Activated CD8-positive, alpha-beta memory T cell treated with anti-CD3 and anti-CD28 coated beads, Interleukin-2, amount 50 U/mL, for 48 hours (primary cell): ENCODE results near the gene PSMA6.
"Not testable (repeated sequence)": the region's sequence is repeated elsewhere in the genome, so short reads cannot be mapped to it uniquely, and the experiment has no call there.

Experiments
- DNase-seq: peaks from one replicate; pipeline ENCODE4 v3.0.0-alpha.2; 2020

PSMA6 gene

DNA sequence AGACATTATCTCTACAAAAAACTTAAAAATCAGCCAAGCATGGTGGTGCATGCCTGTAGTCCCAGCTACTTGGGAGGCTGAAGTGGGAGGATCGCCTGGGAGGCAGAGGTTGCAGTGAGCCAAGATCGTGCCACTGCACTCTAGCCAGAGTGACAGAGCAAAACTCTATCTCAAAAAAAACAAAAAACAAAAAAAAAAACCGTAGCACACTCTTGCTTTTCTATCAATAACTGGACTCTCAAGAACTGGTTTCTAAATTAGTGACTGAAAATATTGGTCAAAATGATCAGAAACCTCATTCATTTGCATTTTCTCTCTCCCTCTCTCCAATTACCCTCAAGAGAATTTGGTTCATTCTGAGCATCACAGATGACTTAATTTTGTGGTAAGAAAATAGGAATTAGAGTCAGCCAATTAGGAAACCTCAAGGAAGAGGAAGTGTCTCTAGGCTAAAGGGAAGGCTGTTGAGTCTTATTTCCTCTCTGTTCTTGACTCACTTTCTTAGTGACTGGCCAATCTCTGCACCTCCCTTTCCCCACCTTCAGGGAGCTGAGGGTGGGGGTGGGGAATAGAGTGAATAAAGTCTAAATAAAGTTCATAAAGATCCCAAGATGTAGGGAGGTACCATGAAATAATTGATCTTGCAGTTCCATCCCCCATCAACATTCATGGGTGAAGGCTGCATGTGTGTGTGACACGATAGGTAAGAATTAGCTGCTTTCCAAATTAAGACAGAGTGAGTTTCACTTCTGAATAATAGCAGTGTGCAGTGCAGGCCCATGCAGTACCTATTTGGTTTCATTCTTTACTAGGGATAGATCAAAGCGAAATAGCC, 6.8 kb upstream of the PSMA6 start:
- no peak for DNase-seq

DNA sequence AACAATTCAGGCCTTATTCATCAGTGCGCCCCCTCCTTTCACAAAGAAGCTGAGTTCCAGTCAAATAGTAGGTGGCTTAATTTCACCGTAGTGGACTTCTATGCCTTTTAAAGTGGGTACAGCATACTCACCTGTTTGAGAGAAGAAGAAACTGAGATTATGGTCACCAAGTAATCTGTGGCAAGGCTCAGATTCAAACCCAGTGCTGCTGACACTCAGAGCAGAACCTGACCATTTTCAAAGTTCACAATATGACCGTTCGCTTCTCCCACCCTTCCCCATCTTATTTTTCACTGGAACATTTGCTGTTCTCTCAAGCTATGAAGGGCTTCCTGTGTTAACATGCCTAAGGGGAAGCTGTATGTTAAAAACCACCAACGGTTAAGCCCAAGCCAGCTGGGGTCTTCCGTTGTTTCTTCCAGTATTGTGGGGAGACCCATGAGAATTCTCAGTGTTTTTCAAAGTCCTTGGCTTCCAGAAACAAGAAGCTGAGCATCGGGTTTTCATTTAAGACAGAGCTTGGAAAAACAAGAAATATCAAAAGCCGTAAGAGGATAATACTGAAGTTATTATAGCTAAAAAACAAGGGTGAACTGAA, 6.1 kb upstream of the PSMA6 start:
- DNase-seq, result no peak

DNA sequence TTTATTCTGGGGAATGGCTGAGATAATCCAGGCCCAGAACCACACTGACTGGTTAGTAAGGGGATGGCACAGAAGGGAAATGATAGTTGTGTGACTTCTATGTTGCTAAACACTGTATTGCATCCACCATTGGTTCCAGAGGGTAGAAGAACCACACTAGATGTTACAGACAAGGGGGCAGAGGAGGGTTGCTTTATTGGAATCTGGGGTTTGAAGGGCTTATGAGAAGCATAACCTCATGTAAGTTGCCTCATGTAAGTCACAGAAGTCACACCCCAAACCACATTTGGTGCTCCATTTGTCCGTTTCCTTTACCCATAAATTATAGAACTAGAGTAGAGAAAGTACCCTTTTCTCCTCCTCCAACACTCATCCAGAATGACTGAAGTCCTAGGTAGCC, 5.5 kb upstream of the PSMA6 start:
- no peak for DNase-seq

DNA sequence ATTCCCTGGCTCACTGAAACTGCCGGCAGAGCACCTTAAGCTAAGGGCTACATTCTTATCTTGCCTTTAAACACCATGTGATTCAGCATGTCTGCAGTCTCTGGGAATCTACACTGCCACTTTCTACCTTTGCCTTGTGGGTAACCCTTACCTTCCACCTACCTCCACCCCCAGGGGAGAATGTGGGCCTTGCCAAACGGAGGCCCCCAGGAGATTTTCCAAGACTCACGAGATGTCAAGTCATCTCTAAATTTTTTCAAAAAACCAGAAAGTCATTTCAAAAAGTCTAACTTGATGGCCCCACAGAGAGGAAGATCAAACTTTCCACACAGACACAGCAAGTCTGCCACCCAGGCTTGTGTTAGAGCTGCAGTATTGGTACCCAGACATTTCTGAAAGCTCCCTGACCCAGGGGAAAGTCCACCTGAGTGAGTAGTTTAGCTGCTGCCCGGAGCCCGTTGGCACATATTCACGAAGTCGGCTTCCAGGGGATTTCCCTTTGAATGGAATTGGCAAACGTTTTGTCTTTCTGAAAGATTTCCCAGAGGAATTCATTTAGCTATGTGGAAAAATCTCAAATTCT, 4.7 kb upstream of the PSMA6 start:
- DNase-seq, result peak; percentile 69

DNA sequence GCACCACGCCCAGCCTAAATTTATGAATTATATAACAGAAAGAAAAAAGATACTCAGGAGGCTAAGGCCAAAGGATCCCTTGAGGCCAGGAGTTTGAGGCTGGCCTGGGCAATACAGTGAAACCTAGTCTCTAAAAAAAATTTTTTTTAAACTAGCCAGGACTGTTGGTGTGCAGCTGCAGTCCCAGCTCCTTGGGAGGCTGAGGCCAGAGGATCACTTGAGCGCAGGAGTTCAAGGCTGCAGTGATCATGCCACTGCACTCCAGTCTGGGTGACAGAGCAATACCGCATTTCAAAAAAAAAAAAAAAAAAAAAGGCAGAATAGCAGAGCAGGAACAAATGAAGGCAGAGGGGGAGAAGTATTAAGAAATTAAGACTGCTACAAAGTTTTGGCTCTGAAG, 2.6 kb upstream of the PSMA6 start:
- DNase-seq, result no peak

DNA sequence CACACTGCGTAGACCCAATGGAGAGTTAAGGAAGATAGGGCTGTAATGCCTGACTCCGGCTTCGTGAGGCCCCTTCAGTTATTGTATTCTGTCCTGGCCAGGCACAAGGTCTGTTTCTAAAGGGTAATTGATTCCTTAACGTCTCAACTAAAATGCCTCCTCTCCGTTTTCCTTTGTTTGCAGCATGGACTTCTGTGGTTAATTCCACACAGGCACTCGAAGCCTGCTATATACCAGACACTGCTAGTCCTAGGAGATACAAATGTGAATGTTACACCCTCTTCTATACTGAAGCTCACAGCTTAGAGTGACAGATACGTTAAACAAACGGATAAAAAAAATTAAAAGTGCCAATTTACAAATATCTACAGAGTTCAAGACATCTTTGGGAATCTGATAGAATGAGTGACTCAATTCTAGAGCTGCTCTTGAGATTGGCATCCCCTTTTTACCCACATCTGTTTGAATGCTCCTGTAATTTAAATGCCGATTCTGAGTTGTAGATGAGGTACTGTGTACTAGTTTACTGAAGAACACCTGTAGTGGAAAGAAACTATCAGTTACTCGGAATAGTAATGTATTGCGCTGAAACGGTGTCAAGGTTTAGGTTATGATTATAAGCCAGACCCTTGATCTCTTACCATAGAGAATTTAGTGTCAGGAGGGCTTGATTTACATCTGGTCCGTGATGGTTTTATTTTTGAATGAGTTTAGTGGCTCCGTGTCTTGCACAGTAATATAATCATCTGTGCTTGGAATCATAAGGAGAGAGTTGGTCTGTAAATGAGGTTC, 784 bp downstream of the PSMA6 start:
- no peak for DNase-seq

DNA sequence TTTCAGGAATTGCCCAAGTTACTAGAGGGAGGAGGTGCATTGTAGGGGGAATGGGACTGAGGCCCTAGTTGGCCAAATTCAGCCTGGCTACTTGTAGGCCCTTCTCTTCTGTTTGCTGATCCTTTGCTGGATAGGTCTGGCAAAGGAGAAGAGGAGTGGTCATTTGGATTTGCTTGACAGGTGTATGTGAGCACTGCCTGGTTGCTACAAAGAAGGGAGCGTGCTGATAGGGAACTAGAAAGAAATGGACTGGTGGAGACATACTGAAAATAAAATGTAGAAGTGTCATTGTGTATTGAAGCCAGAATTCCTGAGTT, 3.6 kb downstream of the PSMA6 start:
- no peak for DNase-seq

DNA sequence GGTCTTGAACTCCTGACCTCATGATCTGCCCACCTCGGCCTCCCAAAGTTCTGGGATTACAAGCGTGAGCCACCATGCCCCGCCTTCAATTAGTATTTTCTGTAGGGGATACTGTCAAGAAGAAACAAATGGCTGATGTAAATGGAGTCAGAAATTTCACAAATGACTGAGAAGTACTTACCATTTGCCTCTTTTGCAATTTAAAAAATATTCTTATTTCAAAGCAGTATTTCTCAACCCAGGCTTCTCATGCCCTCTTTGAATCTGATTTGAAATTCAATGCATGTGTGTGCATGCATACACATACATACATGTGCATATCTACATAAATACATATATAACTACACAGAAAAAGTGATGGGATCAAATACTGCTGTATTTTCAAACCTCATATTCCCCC, 4.4 kb downstream of the PSMA6 start:
- DNase-seq, result no peak

DNA sequence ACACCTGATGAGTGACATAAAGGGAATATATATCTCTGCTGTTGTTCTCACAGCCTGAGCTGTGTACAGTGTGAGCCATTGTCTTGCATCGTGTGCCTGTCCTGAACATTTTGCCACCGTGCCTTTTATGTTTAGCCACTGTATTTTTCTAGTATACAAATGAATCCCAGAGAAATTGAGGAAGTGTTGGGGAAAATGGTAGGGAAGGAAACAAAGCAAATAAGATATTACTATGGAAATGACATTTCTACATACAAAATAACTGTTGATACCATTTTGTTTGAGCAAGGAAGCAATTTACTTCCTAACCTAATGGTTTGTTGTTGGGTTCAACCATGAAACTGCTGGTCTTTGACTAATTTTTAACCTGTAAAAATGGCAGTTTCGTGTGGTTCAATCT, 5.5 kb downstream of the PSMA6 start:
- DNase-seq, result no peak

DNA sequence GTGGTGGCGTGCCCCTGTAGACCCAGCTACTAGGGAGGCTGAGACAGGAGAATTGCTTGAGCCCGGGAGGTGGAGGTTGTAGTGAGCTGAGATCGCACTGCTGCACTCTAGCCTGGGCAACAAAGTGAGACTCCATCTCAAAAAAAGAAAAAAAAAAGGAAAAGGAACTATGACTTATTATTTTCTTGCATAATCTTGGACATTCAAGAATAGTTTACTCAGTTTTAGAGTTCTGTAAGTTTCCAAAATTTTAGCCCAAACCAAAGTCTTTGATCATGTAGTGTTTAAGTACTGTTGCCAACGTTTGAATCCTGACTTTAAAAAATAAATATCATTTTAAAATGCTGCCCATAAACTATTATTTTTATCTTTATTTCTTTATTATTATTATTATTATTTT, 6.2 kb downstream of the PSMA6 start:
- DNase-seq, result no peak

DNA sequence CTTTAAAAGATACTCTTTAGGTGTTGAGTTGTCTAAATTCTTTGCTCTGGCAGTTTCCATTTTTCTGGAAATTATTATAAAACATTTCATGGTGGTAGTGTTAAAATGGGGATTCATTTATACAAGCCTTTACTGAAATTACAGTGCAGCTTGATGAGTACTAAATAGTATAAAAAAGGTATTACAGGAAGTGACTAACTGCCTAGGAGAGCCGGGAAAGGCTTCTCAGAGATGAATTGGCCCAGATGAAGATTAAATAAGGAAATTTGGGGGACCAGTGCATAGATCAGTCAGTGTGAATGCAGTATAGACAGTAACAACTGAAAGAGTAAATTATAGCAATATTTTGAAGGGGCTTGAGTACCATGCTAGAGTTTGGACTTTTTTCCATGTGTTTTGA, 7.5 kb downstream of the PSMA6 start:
- no peak for DNase-seq

DNA sequence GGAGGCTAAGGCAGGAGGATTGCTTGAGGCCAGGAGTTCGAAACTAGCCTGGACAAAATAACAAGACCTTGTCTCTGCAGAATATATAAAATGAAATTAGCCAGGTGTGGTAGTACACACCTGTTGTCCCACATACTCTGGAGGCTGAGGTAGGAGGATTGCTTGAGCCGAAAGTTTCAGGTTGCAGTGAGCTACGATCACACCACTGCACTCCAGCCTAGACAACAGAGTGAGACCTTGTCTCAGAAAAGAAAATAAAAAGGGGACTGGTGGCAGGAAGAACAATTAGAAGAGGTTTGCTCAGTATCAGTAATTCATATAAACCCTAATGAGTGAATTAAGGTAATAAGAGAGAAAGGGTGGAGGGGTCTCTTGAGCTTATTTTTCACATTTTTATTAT, 8.0 kb downstream of the PSMA6 start:
- DNase-seq, result no peak

DNA sequence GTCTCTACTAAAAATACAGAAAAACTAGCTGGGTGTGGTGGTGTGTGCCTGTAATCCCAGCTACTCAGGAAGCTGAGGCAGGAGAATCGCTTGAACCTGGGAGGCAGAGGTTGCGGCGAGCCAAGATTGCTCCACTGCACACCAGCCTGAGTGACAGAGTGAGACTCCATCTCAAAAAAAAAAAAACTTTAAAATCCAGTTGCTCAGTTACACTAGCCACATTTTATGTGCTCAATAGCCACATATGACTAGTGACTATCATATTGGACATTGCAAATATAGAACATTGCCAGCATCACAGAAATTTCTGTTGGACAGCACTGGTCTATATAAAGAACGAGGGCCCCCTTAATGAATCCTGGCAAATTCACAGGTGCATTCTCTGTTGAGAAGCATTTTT, 9.2 kb downstream of the PSMA6 start:
- DNase-seq, result not testable (repeated sequence)

DNA sequence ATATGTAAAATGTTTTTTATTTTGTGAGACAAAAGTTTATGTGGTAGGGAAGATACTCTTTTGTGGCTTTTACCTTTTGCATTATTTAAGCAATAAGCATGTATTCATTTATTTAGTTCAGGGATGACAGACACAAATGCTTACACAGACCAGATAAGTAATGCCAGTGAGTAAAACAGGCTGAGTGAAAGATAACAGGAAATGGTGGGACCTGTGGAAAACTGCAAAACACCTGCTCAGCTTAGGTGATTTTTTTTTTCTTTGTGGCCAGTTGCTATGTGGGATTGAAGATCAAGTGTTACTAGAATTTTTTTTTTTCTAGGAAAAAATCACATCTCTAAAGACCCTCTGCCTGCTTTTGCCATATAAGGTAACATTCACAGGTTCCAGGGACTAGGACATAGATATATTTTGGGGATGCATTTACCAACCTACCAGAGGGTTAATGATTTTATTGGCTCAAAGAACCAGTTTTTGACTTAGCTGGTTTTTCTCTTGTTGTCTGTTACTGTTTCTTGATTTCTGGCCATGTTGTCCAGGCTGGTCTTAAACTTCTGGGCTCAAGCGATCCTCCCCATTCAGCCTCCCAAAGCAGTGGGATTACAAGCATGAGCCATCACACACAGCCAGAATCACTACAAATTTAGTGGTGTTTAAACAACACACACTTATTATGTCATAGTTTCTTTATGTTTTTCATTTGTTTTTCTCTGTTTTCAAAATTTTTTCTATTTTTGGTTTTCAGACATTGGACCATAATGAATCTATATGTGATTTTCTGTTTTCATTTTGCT, 9.8 kb downstream of the PSMA6 start:
- DNase-seq, result no peak

DNA sequence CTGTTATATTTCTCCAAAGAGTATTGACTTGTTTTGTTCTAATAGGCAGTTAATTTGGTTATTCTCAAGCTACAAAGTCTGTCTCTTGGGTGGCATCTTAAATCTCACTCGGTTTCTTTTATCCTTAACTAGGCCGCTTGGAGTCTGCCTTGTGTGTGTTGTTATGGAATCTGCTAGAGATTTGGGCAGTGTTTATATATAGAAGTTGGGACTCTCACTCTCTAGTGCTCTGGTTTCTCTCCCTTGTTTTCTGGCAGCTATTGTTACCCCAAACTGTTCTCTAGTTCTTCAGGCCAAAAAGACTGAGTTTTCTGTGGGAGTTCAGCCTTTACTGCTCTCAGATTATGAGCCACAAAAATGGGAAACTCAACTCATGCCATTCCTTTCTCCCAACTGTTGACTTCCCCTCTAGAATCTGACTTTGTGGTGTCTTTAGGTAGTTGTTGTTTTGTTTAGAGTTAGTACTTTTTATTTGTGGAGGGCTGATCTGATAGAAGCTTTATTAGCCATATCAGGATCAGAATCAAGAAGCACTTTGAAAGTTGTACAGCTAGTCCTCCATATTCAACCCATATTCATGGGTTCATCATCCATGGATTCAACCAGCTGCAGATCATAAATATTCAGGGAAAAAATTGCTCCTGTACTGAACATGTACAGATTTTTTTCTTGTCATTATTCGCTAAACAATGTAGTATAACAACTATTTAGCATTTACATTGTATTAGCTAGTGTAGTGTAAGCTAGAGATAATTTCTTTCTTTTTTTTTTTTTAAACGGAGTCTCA, 11.2 kb downstream of the PSMA6 start:
- no peak for DNase-seq

DNA sequence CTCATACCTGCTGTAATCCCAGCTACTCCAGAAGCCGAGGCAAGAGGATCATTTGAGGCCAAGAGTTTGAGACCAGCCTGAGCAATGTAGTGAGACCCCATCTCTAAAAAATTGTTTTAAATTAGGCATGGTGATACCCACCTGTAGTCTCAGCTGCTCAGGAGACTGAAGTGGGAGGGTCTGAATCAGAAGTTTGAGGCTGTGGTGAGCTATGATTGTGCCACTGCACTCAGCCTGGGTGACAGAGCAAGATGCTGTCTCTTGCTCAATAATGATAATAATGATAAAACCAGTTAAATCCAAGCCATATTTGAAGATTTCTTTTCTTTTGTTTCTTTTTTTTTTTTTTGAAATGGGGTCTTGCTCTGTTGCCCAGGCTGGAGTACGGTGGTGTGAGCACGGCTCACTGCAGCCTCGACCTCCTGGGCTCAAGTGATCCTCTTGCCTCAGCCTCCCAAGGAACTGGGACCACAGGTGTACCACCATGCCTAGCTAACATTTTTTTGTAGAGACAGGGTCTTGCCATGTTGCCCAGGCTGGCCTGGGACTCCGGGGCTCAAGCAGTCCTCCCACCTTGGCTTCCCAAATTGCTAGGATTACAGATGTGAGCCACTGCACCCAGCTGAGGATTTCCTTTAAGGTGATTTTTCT, 12.8 kb downstream of the PSMA6 start:
- DNase-seq, result no peak

DNA sequence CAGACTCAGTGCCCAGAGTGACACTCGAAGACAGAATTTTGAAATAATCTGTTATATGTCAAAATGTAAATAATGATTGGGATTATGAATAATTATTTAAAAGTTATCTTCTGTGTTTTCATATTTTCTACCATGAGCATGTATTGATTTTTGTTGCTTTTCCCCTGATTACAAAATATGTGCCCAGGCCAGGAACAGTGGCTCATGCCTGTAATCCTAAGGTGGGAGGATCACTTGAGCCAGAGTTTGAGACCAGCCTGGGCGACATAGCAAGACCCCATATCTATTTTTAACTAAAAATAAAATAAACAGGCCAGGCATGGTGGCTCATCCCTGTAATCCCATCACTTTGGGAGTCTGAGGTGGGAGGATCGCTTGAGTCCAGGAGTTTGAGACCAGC, 13.5 kb downstream of the PSMA6 start:
- DNase-seq, result no peak

DNA sequence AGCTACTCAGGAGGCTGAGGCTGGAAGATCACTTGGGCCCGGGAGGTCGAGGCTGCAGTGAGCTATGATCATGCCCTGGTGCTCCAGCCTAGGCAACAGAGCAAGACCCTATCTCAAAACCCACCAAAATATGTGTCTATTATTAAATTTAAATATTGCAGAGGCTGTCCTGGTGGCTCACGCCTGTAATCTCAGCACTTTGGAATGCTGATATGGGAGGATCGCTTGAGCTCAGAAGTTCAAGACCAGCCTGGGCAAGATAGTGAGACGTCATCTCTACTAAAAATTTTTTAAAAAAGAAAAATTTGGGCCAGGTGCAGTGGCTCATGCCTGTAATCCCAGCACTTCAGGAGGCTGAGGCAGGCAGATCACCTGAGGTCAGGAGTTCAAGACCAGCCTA, 13.9 kb downstream of the PSMA6 start:
- DNase-seq, result no peak

DNA sequence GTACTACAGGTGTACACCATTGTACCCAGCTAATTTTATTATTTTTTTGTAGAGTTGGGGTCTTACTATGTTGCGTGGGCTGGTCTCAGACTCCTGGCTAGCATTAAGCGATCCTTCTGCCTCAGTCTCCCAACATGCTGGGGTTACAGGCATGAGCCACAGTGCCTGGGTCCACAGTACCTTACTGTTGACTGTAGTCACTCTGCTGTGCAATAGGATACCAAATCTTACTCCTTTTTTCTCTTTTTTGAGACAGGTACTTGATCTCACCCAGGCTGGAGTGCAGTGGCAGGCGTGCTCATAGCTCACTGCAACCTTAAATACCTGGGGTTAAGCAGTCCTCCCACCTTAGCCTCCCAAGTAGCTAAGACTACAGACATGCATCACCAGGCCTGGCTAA, 25.6 kb downstream of the PSMA6 start:
- DNase-seq, result no peak

DNA sequence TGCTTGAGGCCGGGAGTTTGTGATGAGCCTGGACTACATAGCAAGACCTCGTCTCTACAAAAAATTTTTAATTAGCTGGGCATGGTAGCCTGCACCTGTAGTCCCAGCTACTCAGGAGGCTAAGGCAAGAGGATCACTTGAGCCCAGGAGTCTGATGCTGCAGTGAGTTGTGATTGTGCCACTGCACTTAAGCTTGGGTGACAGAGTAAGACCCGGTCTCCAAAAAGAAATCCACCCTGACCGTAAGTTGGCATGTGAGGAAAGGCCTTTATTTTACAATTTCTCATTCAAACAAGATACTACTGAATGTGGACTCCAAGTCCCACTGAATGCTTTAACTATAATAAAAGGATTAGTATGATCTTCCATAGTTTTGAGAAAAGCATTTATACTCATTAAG, 27.3 kb downstream of the PSMA6 start:
- DNase-seq, result no peak

DNA sequence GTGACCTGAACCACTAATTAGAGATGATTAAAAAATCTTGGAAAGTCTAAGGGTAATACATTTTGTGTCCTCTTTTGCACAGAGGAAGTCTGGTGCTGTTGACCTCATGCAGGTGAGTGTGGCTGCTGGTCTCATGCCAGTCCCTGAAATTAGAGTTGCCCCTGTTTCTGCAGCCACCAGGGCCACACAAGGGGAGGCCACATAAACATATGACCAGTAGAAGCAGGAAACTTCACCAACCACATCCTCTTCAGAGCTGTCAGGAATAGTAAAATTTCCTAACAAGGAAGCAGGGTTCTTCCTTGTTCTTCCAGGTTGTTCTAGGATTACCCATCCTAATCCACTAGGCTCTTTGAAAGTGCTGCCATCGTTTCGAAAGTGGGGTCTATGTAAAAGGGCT, 28.3 kb downstream of the PSMA6 start:
- no peak for DNase-seq

DNA sequence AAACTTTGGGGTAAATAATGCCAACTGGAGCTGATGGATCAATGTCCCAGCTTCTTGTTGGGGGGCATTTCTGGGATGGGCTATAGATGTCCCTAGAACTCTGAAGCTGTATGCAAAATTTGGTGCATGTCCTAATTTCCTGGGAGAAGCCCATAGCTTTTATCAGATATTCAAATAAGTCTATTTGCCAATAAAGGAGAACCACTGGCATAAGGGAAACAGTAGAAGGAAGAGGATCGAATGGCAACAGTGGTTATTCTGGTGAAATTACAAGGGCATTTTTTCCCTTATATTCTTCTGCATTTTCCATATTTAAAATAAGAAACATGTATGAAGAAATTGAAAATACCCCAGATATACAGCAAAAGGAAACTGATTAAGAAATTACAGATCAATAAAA, 34.2 kb downstream of the PSMA6 start:
- DNase-seq, result no peak
